22Rv1 (cell line): Measurements from ENCODE around the gene GLRA2.

Source experiments
- CTCF ChIP-seq: fragments of 450-650 bp; IDR thresholded peaks from 2 replicates; pipeline ENCODE4 v1.5.1; 2017; ENCODE audit warnings: mild to moderate bottlenecking
- ZFX ChIP-seq: fragments of 450-650 bp; IDR thresholded peaks from 2 replicates; pipeline ENCODE4 v1.6.1; 2017; ENCODE audit warnings: antibody characterized with exemption, borderline replicate concordance

GRCh38 chrX:14729058-14729457 lies 199.7 kb downstream of the GLRA2 start:
- no peak for TF ChIP-seq CTCF
- no peak for TF ChIP-seq ZFX
